A549 (cell line): ENCODE results near the gene NUAK2. TPM values are rescaled to one million over a fixed set of nuclear protein-coding genes. Genes with fewer than 3 reads are reported as not detected.
A peak's percentile ranks its signal among the peaks of the same experiment; 100 is the strongest.

Source experiments
- ATAC-seq, 2 experiments: fragments of 200-7000 bp in 1 of 2; fragments of >200 bp in 1 of 2; cut with Nextera tagmentation in 1 of 2; cut with Tn5 transposase in 1 of 2; 3 replicates each; pipeline versions ENCODE4 v1.8.0 to v1.9.1; 2018 to 2020; ENCODE audit warnings: mild to moderate bottlenecking in 1 of 2, moderate library complexity in 1 of 2
- CTCF ChIA-PET: fragments of 300-600 bp; sonication (Branson Sonifier 250); formaldehyde crosslinking; extraction: SDS; loops from one replicate; lab custom pipeline; 2021; ENCODE audit warnings: antibody characterized with exemption, inconsistent platforms; lab: Yijun Ruan, JAX
- POLR2A ChIA-PET: fragments of 350-600 bp; formaldehyde crosslinking; extraction: SDS; loops from one replicate; lab custom pipeline; 2021; ENCODE audit warnings: antibody characterized with exemption, inconsistent platforms; lab: Yijun Ruan, JAX
- DNase-seq, 2 experiments: peaks; one replicate each; pipeline versions ENCODE4 v3.0.0 to v3.0.0-alpha.2; 2011 to 2016; ENCODE audit warnings: low read depth in 1 of 2, low spot score in 1 of 2
- FAIRE-seq: peaks from 2 replicates; lab custom pipeline; 2011; peaks lifted over from hg19 to GRCh38; lab: Jason Lieb, UNC
- H3K27ac ChIP-seq, 2 experiments: fragments of >200 bp; sonication (Bioruptor Twin); formaldehyde crosslinking; 3 replicates each; pipeline ENCODE4 v1.5.1; 2016 to 2017
- H3K4me1 ChIP-seq: fragments of >200 bp; sonication (Bioruptor Twin); formaldehyde crosslinking; 3 replicates; pipeline ENCODE4 v1.6.1; 2016
- H3K4me2 ChIP-seq: fragments of >200 bp; sonication (Bioruptor Twin); formaldehyde crosslinking; 3 replicates; pipeline ENCODE4 v1.6.1; 2016
- H3K4me3 ChIP-seq: fragments of >200 bp; sonication (Bioruptor Twin); formaldehyde crosslinking; 3 replicates; pipeline ENCODE4 v1.5.1; 2016
- H3K9me3 ChIP-seq: fragments of >200 bp; sonication (Bioruptor Twin); formaldehyde crosslinking; 3 replicates; pipeline ENCODE4 v1.6.1; 2016
- CBX8 ChIP-seq: fragments of 200-600 bp; sonication (generic); IDR thresholded peaks from 2 replicates; pipeline ENCODE4 v1.6.1; 2016
- CHD4 ChIP-seq: fragments of 200-600 bp; sonication (generic); IDR thresholded peaks from 2 replicates; pipeline ENCODE4 v1.6.1; 2016; ENCODE audit warnings: antibody characterized with exemption, mild to moderate bottlenecking, borderline replicate concordance
- EHF ChIP-seq: fragments of 250-450 bp; sonication (Bioruptor Pico); IDR thresholded peaks from 2 replicates; pipeline ENCODE4 v1.5.0; 2020; ENCODE audit warnings: mild to moderate bottlenecking
- EHMT2 ChIP-seq: fragments of 200-600 bp; sonication (generic); IDR thresholded peaks from 2 replicates; pipeline ENCODE4 v1.6.1; 2016; ENCODE audit warnings: antibody characterized with exemption, low read depth, mild to moderate bottlenecking, moderate library complexity
- EP300 ChIP-seq, 2 experiments: fragments of >200 bp; sonication (Bioruptor Twin); formaldehyde crosslinking; IDR thresholded peaks; 2 replicates in 1 of 2; 3 replicates in 1 of 2; pipeline ENCODE4 v1.6.1; 2016 to 2017
- HDAC2 ChIP-seq: fragments of 200-600 bp; sonication (generic); IDR thresholded peaks from 2 replicates; pipeline ENCODE4 v1.6.1; 2016
- HOXB13 ChIP-seq: fragments of 250-450 bp; sonication (Bioruptor Pico); IDR thresholded peaks from 2 replicates; pipeline ENCODE4 v1.5.0; 2020; ENCODE audit warnings: low read depth, mild to moderate bottlenecking, moderate library complexity
- JUN ChIP-seq, 2 experiments: fragments of >200 bp; sonication (Bioruptor Twin); formaldehyde crosslinking; IDR thresholded peaks; 2 replicates in 1 of 2; 3 replicates in 1 of 2; pipeline ENCODE4 v1.6.1; 2016 to 2017
- MAZ ChIP-seq: fragments of 150-350 bp; IDR thresholded peaks from 2 replicates; pipeline ENCODE4 v1.6.1; 2014; ENCODE audit warnings: antibody characterized with exemption, low read depth, low read length, borderline replicate concordance
- NFE2L2 ChIP-seq: fragments of 150-350 bp; conservative IDR thresholded peaks from 2 replicates; pipeline ENCODE4 v1.6.1; 2014; ENCODE audit warnings: low read length
- NPAS2 ChIP-seq: fragments of 250-450 bp; sonication (Bioruptor Pico); IDR thresholded peaks from 2 replicates; pipeline ENCODE4 v1.8.0; 2022; ENCODE audit warnings: mild to moderate bottlenecking, moderate library complexity, borderline replicate concordance
- NR3C1 ChIP-seq: fragments of >200 bp; sonication (Bioruptor Twin); formaldehyde crosslinking; IDR thresholded peaks from 3 replicates; pipeline ENCODE4 v1.6.1; 2017
- RAD21 ChIP-seq, 2 experiments: fragments of >200 bp in 1 of 2; sonication (Bioruptor Twin) in 1 of 2; formaldehyde crosslinking in 1 of 2; IDR thresholded peaks in 1 of 2; conservative IDR thresholded peaks in 1 of 2; 2 replicates in 1 of 2; 3 replicates in 1 of 2; pipeline ENCODE4 v1.6.1; 2012 to 2018; ENCODE audit warnings: inconsistent platforms in 1 of 2
- RARB ChIP-seq: fragments of 250-450 bp; sonication (Bioruptor Pico); IDR thresholded peaks from 2 replicates; pipeline ENCODE4 v1.8.0; 2021; ENCODE audit warnings: mild to moderate bottlenecking, moderate library complexity
- SMC3 ChIP-seq: fragments of >200 bp; sonication (Bioruptor Twin); formaldehyde crosslinking; IDR thresholded peaks from 3 replicates; pipeline ENCODE4 v1.6.1; 2018; ENCODE audit warnings: inconsistent platforms
- ZC3H11A ChIP-seq: fragments of 450-650 bp; IDR thresholded peaks from 2 replicates; pipeline ENCODE4 v1.6.1; 2014; ENCODE audit warnings: antibody characterized with exemption, mild to moderate bottlenecking
- ZNF302 ChIP-seq: fragments of 250-450 bp; sonication (Bioruptor Pico); IDR thresholded peaks from 2 replicates; pipeline ENCODE4 v1.9.0; 2021; ENCODE audit warnings: inconsistent platforms, mild to moderate bottlenecking, moderate library complexity
- WGBS: methylation state at CpG from one replicate; pipeline ENCODE4 v1.1.6; 2017; ENCODE audit errors: missing lambda C conversion rate; 5-methylcytosine and 5-hydroxymethylcytosine counted together
- polyA plus RNA-seq, 4 experiments: library from polyadenylated mRNA; depleted of rRNA in 3 of 4; stranded (reverse); fragments of >200 nt; fragmentation: RNase III in 1 of 4; extraction: RNeasy Plus Mini Kit Qiagen cat#74134 plus additional on column Dnase treatment in 1 of 4; gene quantifications; 2 replicates in 3 of 4; 3 replicates in 1 of 4; pipeline ENCODE4 v1.2.3, GENCODE V29; 2011 to 2017
- TF ChIP-seq, protein P1 (sequence below): fragments of 250-450 bp; sonication (Bioruptor Pico); IDR thresholded peaks from 2 replicates; pipeline ENCODE4 v1.5.0; 2021; ENCODE audit warnings: mild to moderate bottlenecking, moderate library complexity, borderline replicate concordance
- TF ChIP-seq, protein P2 (sequence below): fragments of >200 bp; sonication (Bioruptor Twin); formaldehyde crosslinking; IDR thresholded peaks from 2 replicates; pipeline ENCODE4 v1.6.1; 2016
- TF ChIP-seq, protein P3 (sequence below): fragments of 450-650 bp; IDR thresholded peaks from 2 replicates; pipeline ENCODE4 v1.6.1; 2014; ENCODE audit warnings: antibody characterized with exemption
- TF ChIP-seq, protein P4 (sequence below): IDR thresholded peaks from 2 replicates; pipeline ENCODE4 v1.6.1; 2012

NUAK2 gene
- polyA plus RNA-seq, 2 of the 4 experiments (the other 2 are of a cell fraction): 29.7 to 37.8 TPM

DNA sequence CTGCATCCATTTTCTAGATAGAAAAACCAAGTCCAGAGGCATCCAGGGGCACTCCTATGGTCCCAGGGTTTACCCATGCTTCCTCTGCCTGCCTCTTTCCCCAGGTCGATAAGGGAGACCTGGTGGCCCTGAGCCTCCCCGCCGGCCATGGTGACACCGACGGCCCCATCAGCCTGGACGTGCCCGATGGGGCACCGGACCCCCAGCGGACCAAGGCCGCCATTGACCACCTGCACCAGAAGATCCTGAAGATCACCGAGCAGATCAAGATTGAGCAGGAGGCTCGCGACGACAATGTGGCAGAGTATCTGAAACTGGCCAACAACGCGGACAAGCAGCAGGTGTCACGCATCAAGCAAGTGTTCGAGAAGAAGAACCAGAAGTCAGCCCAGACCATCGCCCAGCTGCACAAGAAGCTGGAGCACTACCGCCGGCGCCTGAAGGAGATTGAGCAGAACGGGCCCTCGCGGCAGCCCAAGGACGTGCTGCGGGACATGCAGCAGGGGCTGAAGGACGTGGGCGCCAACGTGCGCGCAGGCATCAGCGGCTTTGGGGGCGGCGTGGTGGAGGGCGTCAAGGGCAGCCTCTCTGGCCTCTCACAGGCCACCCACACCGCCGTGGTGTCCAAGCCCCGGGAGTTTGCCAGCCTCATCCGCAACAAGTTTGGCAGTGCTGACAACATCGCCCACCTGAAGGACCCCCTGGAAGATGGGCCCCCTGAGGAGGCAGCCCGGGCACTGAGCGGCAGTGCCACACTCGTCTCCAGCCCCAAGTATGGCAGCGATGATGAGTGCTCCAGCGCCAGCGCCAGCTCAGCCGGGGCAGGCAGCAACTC, 52.5 kb downstream of the NUAK2 start:
- ChIA-PET POLR2A (no interaction called here), CTCF (interaction anchor here (0.7 to 89.2 kb wide), 7 partner anchors 9 to 323 kb away, joined by 3 to 3627 read pairs (median 8); partner anchors contain the start of genes KLHDC8A, NUAK2 and TMCC2)
- DNase-seq (no peak), FAIRE-seq (no peak), ATAC-seq (no peak)
- no peak for TF ChIP-seq NPAS2 (CRISPR knock-in tag)
- TF ChIP-seq JUN (IDR thresholded peaks at IDR 0.05): no peak
- no peak for TF ChIP-seq EHF
- TF ChIP-seq, protein P1, sequence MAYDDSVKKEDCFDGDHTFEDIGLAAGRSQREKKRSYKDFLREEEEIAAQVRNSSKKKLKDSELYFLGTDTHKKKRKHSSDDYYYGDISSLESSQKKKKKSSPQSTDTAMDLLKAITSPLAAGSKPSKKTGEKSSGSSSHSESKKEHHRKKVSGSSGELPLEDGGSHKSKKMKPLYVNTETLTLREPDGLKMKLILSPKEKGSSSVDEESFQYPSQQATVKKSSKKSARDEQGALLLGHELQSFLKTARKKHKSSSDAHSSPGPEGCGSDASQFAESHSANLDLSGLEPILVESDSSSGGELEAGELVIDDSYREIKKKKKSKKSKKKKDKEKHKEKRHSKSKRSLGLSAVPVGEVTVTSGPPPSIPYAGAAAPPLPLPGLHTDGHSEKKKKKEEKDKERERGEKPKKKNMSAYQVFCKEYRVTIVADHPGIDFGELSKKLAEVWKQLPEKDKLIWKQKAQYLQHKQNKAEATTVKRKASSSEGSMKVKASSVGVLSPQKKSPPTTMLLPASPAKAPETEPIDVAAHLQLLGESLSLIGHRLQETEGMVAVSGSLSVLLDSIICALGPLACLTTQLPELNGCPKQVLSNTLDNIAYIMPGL (CRISPR knock-in tag): no peak
- no peak for TF ChIP-seq ZNF302
- no peak for TF ChIP-seq HDAC2
- TF ChIP-seq RARB (CRISPR knock-in tag): no peak
- TF ChIP-seq NFE2L2: no peak
- TF ChIP-seq ZC3H11A: no peak
- no peak for TF ChIP-seq HOXB13 (CRISPR knock-in tag)
- no peak for TF ChIP-seq MAZ
- TF ChIP-seq, protein P2, sequence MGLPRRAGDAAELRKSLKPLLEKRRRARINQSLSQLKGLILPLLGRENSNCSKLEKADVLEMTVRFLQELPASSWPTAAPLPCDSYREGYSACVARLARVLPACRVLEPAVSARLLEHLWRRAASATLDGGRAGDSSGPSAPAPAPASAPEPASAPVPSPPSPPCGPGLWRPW: no peak
- no peak for TF ChIP-seq SMC3
- no peak for TF ChIP-seq RAD21 (conservative IDR thresholded peaks at IDR 0.05 in 1 of 2, IDR thresholded peaks at IDR 0.05 in 1 of 2)
- H3K27ac ChIP-seq: no peak overlapping the region
- no peak overlapping the region for H3K4me2 ChIP-seq
- peaks cover 39% of the 10 kb centered on the region for H3K4me1 ChIP-seq
- 93% methylated on average over 36 of the region's 48 CpGs for WGBS
- H3K9me3 ChIP-seq: no peaks in the 10 kb centered on the region
- no peak overlapping the region for H3K4me3 ChIP-seq

DNA sequence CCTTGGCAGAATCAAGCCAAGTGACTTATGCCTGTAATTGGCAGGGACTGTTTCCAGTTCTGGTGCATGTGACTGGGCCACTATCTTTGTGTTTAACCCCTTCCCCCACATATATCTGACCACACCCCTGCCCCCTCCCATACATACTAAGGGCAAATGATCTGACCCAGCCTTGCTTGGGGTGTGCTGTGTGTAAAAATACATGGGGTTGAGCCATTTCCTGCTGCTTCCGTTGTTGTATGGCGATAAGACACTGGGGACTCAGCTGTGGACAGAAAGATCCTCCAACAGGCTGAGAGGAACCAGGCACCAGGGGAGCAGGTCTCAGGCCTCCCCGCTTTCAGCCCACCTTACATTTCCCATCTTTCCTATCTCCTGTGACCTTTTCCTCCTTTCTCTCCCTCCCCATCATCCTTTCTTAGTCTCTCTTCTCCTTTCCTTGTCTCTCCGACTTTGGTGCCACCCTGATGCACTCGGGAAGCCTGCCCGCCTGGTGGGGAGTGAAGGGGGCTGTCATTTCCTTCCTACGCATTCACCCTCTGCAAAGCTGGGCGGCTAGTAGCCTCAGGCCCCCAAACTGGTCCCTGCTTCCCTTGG, 54.1 kb downstream of the NUAK2 start:
- no peak overlapping the region for H3K4me3 ChIP-seq
- no peak for DNase-seq
- TF ChIP-seq EHMT2: no peak
- TF ChIP-seq CHD4: no peak
- TF ChIP-seq, protein P3, sequence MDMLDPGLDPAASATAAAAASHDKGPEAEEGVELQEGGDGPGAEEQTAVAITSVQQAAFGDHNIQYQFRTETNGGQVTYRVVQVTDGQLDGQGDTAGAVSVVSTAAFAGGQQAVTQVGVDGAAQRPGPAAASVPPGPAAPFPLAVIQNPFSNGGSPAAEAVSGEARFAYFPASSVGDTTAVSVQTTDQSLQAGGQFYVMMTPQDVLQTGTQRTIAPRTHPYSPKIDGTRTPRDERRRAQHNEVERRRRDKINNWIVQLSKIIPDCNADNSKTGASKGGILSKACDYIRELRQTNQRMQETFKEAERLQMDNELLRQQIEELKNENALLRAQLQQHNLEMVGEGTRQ: no peak
- TF ChIP-seq, protein P4, sequence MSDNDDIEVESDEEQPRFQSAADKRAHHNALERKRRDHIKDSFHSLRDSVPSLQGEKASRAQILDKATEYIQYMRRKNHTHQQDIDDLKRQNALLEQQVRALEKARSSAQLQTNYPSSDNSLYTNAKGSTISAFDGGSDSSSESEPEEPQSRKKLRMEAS: no peak
- TF ChIP-seq NR3C1: no peak
- TF ChIP-seq EP300 (IDR thresholded peaks at IDR 0.05): no peak
- TF ChIP-seq CBX8: no peak
- TF ChIP-seq, all 56 proteins: peak for 0
- ATAC-seq (no peak), FAIRE-seq (no peak)
- Histone ChIP-seq H3K27ac (peak overlapping the region in 1 of 2 experiments; percentile 34; a peak in 1 of 6 replicates), H3K9me3 (no peaks in the 10 kb centered on the region), H3K4me2 (no peak overlapping the region), H3K4me1 (peaks cover 26% of the 10 kb centered on the region)
- ChIA-PET CTCF (interaction anchor here (2.4 to 89.2 kb wide), 3 partner anchors 28 to 219 kb away, joined by 8 to 3627 read pairs (median 1139); partner anchors contain the start of genes KLHDC8A, NUAK2 and TMCC2), POLR2A (no interaction called here)
- 96% methylated on average over 8 of the region's 8 CpGs for WGBS
